BE2C (cell line): ENCODE results near the gene DIP2C.

Experiments used
- DNase-seq: peaks from one replicate; pipeline ENCODE4 v3.0.0-alpha.2; 2020
- H3K27me3 ChIP-seq: fragments of 250-450 bp; sonication (Bioruptor Pico); 2 replicates; pipeline ENCODE4 v1.5.1; 2020; ENCODE audit warnings: mild to moderate bottlenecking
- H3K36me3 ChIP-seq: fragments of 250-450 bp; sonication (Bioruptor Pico); 2 replicates; pipeline ENCODE4 v1.5.1; 2020; ENCODE audit warnings: mild to moderate bottlenecking
- H3K4me1 ChIP-seq: fragments of 250-450 bp; sonication (Bioruptor Pico); 2 replicates; pipeline ENCODE4 v1.5.1; 2020
- H3K4me3 ChIP-seq: 2 replicates; pipeline ENCODE4 v1.5.1; 2011; ENCODE audit warnings: low read depth, low read length
- H3K9me3 ChIP-seq: fragments of 250-450 bp; sonication (Bioruptor Pico); 2 replicates; pipeline ENCODE4 v1.5.1; 2020
- CTCF ChIP-seq: IDR thresholded peaks from 2 replicates; pipeline ENCODE4 v1.5.1; 2012; ENCODE audit warnings: mild to moderate bottlenecking, low read depth, low read length

DIP2C gene

GRCh38 chr10:631266-631665 is 58.2 kb downstream of the DIP2C start:
- no peaks in the 10 kb centered on the region for H3K36me3 ChIP-seq
- no peak for TF ChIP-seq CTCF
- no peak for DNase-seq
- peaks cover 14% of the 10 kb centered on the region for H3K4me1 ChIP-seq
- no peak overlapping the region for H3K4me3 ChIP-seq
- no peaks in the 10 kb centered on the region for H3K9me3 ChIP-seq
- no peaks in the 10 kb centered on the region for H3K27me3 ChIP-seq

GRCh38 chr10:630581-631073 is 58.8 kb downstream of the DIP2C start:
- no peaks in the 10 kb centered on the region for H3K9me3 ChIP-seq
- no peak overlapping the region for H3K4me3 ChIP-seq
- H3K4me1 ChIP-seq, result peaks cover 19% of the 10 kb centered on the region
- H3K36me3 ChIP-seq, result no peaks in the 10 kb centered on the region
- no peak for DNase-seq
- no peak for TF ChIP-seq CTCF
- no peaks in the 10 kb centered on the region for H3K27me3 ChIP-seq

- no peak for DNase-seq
- TF ChIP-seq CTCF, result no peak
- peaks cover 27% of the 10 kb centered on the region for H3K4me1 ChIP-seq
Observed at GRCh38 chr10:629186-629998, 60.1 kb downstream of the DIP2C start.

GRCh38 chr10:628386-629045 is 61.0 kb downstream of the DIP2C start:
- Histone ChIP-seq H3K4me3 (peak overlapping the region; percentile 17), H3K27me3 (no peaks in the 10 kb centered on the region), H3K9me3 (no peaks in the 10 kb centered on the region), H3K4me1 (peaks cover 30% of the 10 kb centered on the region), H3K36me3 (no peaks in the 10 kb centered on the region)
- peak; percentile 77 for DNase-seq
- TF ChIP-seq CTCF, result no peak

More at GRCh38 chr10:629186-629998, 60.1 kb downstream of the DIP2C start:
- Histone ChIP-seq H3K27me3 (no peaks in the 10 kb centered on the region), H3K4me3 (no peak overlapping the region), H3K36me3 (no peaks in the 10 kb centered on the region), H3K9me3 (no peaks in the 10 kb centered on the region)

- TF ChIP-seq CTCF, result no peak
- Histone ChIP-seq H3K36me3 (no peaks in the 10 kb centered on the region), H3K27me3 (no peaks in the 10 kb centered on the region), H3K9me3 (no peaks in the 10 kb centered on the region), H3K4me3 (no peak overlapping the region), H3K4me1 (peaks cover 34% of the 10 kb centered on the region)
- no peak for DNase-seq
Observed at GRCh38 chr10:627032-627992, 62.2 kb downstream of the DIP2C start.
